Vagina (tissue), 2 donors: ENCODE data around the gene BFAR.

Source experiments
- CTCF ChIP-seq, 3 experiments: fragments of 450-650 bp in 2 of 3; fragments of 200-600 bp in 1 of 3; sonication (generic) in 1 of 3; IDR thresholded peaks; one replicate each; pipeline ENCODE4 v1.5.1; 2017 to 2019; ENCODE audit warnings: antibody characterized with exemption in 3 of 3, mild to moderate bottlenecking in 2 of 3, moderate library complexity in 2 of 3
- POLR2A ChIP-seq, 2 donors: fragments of 450-650 bp; IDR thresholded peaks; one replicate each; pipeline ENCODE4 v1.6.1; 2017; ENCODE audit warnings: antibody characterized with exemption in 2 of 2, mild to moderate bottlenecking in 2 of 2, moderate library complexity in 2 of 2
- POLR2AphosphoS5 ChIP-seq, 2 donors: sonication (generic); formaldehyde crosslinking; IDR thresholded peaks; one replicate each; pipeline ENCODE4 v1.9.0; 2017; ENCODE audit warnings: antibody characterized with exemption in 2 of 2, mild to moderate bottlenecking in 2 of 2, low read depth in 1 of 2; ENCODE audit not compliant: insufficient read depth in 1 of 2

- TF ChIP-seq CTCF (IDR thresholded peaks at IDR 0.05) (no peak), POLR2AphosphoS5 (IDR thresholded peaks at IDR 0.05; ENCODE audit: insufficient read depth in 1 of 2, low read depth in 1 of 2) (no peak), POLR2A (IDR thresholded peaks at IDR 0.05) (no peak)
These were observed 47.5 kb upstream of the BFAR start for GRCh38 chr16:14585287-14585686.
